Measurements from ENCODE around the gene DCBLD2. TPM values are rescaled to one million over a fixed set of nuclear protein-coding genes. Genes with fewer than 3 reads are reported as not detected.

The DCBLD2 gene
- total and polyA plus RNA-seq, 2 donors (not counting 3 experiments of a cell fraction or from before 2014, with no cell fraction given): 28.7 to 77.3 TPM

DNA sequence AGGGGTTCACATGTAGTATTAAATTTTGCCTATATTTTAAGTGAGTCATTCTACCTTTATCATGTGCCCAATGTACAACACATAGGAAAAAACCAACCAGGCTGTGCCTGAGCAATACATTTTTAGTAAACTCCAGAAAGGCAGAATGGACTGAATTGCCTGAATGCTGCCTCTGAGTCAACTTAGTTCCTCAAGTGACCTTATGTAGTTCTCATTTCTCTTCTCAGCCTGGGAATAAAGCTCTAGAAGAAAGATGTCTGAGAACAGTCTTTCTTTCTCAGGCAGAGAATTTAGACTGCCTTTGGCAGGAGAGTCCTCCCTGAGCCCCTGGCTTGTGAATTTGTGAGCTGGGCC is 125.4 kb downstream of the DCBLD2 start:
- Histone ChIP-seq H3K27ac (ENCODE audit: insufficient read depth, low read depth, low read length) (no peak overlapping the region), H3K36me3 (ENCODE audit: control insufficient read depth in 2 of 2, extremely low read depth in 1 of 2, insufficient read depth in 2 of 2, low read length in 2 of 2) (peaks cover 0 to 12% of the 10 kb centered on the region in 2 experiments), H3K4me2 (ENCODE audit: insufficient read depth, low read length) (no peak overlapping the region), H3K4me3 (replicated peaks in 1 of 3; ENCODE audit: insufficient read depth in 1 of 3, low read depth in 1 of 3, low read length in 3 of 3) (no peak overlapping the region), H4K20me1 (replicated peaks; ENCODE audit: control insufficient read depth, extremely low read depth, insufficient read depth, low read length) (no peaks in the 10 kb centered on the region), H2AFZ (ENCODE audit: low read depth, low read length) (no peak overlapping the region), H3K9ac (replicated peaks; ENCODE audit: extremely low read depth, insufficient read depth, low read length) (no peak overlapping the region), H3K27me3 (ENCODE audit: control insufficient read depth in 2 of 2, insufficient read depth in 2 of 2, low read length in 2 of 2) (no peaks in the 10 kb centered on the region), H3K79me2 (ENCODE audit: control insufficient read depth, insufficient read depth, low read length) (no peaks in the 10 kb centered on the region), H3K9me1 (replicated peaks; ENCODE audit: control insufficient read depth, extremely low read depth, insufficient read depth, low read length) (no peaks in the 10 kb centered on the region), H3K4me1 (ENCODE audit: control insufficient read depth, extremely low read depth, insufficient read depth, low read length) (peaks cover 36% of the 10 kb centered on the region), H3K9me3 (replicated peaks; ENCODE audit: control insufficient read depth, insufficient read depth, low read length) (no peaks in the 10 kb centered on the region)
- intact Hi-C loops (cut with micrococcal nuclease): no loop called here
- no TSS peak for BruUV-seq (replicated peaks)
- CTCF ChIA-PET: interaction anchor here (1.3 kb wide), 1 partner anchor 174 kb away, joined by 4 read pairs; no protein-coding TSS in a partner anchor
- dilution Hi-C loops (cut with MboI; ENCODE audit: extremely low pct_ligation_motif_present, low sequenced_read_pairs): no loop called here
- TF ChIP-seq POLR2A (IDR thresholded peaks at IDR 0.05; ENCODE audit: low read depth, low read length) (no peak), POLR2AphosphoS5 (IDR thresholded peaks at IDR 0.05; ENCODE audit: insufficient read depth, low read depth, low read length) (no peak), MYC (IDR thresholded peaks at IDR 0.05; ENCODE audit: low read depth, low read length) (no peak), FOS (IDR thresholded peaks at IDR 0.05; ENCODE audit: borderline replicate concordance, insufficient read depth, low read length) (no peak), EZH2 (IDR thresholded peaks at IDR 0.05; ENCODE audit: borderline replicate concordance, low read depth, low read length, severe bottlenecking) (no peak), GATA2 (IDR thresholded peaks at IDR 0.05; ENCODE audit: insufficient read depth, insufficient read length, low read depth, low read length) (no peak), JUN (IDR thresholded peaks at IDR 0.05; ENCODE audit: borderline replicate concordance, insufficient read depth, insufficient read length, low read depth) (no peak)
- TF ChIP-seq, protein P1, sequence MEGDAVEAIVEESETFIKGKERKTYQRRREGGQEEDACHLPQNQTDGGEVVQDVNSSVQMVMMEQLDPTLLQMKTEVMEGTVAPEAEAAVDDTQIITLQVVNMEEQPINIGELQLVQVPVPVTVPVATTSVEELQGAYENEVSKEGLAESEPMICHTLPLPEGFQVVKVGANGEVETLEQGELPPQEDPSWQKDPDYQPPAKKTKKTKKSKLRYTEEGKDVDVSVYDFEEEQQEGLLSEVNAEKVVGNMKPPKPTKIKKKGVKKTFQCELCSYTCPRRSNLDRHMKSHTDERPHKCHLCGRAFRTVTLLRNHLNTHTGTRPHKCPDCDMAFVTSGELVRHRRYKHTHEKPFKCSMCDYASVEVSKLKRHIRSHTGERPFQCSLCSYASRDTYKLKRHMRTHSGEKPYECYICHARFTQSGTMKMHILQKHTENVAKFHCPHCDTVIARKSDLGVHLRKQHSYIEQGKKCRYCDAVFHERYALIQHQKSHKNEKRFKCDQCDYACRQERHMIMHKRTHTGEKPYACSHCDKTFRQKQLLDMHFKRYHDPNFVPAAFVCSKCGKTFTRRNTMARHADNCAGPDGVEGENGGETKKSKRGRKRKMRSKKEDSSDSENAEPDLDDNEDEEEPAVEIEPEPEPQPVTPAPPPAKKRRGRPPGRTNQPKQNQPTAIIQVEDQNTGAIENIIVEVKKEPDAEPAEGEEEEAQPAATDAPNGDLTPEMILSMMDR (IDR thresholded peaks at IDR 0.05; ENCODE audit: extremely low read depth in 1 of 2, insufficient read depth in 1 of 2, low read depth in 1 of 2, low read length in 2 of 2): no peak
- TF ChIP-seq, protein P2, sequence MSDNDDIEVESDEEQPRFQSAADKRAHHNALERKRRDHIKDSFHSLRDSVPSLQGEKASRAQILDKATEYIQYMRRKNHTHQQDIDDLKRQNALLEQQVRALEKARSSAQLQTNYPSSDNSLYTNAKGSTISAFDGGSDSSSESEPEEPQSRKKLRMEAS (IDR thresholded peaks at IDR 0.05; ENCODE audit: insufficient read depth, insufficient read length): no peak
- POLR2A ChIA-PET: no interaction called here
- DNase-seq (ENCODE audit: low read depth, low spot score) (no peak), FAIRE-seq (no peak)
